Natural killer cell (primary cell): Measurements from ENCODE around the gene SORCS2. TPM values are rescaled to one million over a fixed set of nuclear protein-coding genes. Genes with fewer than 3 reads are reported as not detected.

ENCODE experiments used
- ATAC-seq, 3 donors: fragments of 150-1000 bp in 2 of 3; fragments of 200-7000 bp in 1 of 3; cut with Tn5 transposase; 1 replicate in 1 of 3; 2 replicates in 2 of 3; pipeline ENCODE4 v1.10.0; 2021; ENCODE audit warnings: mild to moderate bottlenecking in 2 of 3, moderate library complexity in 2 of 3
- DNase-seq, 2 donors: peaks; one replicate each; pipeline versions ENCODE4 v3.0.0 to v3.0.0-alpha.2; 2013 to 2021; ENCODE audit warnings: mixed read lengths in 1 of 2
- H3K27ac ChIP-seq: one replicate; pipeline ENCODE4 v1.5.1; 2013; ENCODE audit warnings: mild to moderate bottlenecking, low read length
- H3K27me3 ChIP-seq: one replicate; pipeline ENCODE4 v1.6.1; 2013; ENCODE audit warnings: low read length; ENCODE audit not compliant: control insufficient read depth, insufficient read depth
- H3K36me3 ChIP-seq: one replicate; pipeline ENCODE4 v1.6.1; 2013; ENCODE audit warnings: low read length; ENCODE audit not compliant: control insufficient read depth, insufficient read depth
- H3K4me1 ChIP-seq: one replicate; pipeline ENCODE4 v1.6.1; 2013; ENCODE audit warnings: low read length; ENCODE audit not compliant: control insufficient read depth, insufficient read depth
- H3K4me3 ChIP-seq: one replicate; pipeline ENCODE4 v1.5.1; 2013; ENCODE audit warnings: low read length
- H3K9me3 ChIP-seq: one replicate; pipeline ENCODE4 v1.6.1; 2013; ENCODE audit warnings: low read length; ENCODE audit not compliant: control insufficient read depth, insufficient read depth
- H3K27ac Mint-ChIP-seq, 2 donors: one replicate each; pipeline ENCODE4 v1.8.0; 2022; ENCODE audit warnings: mild to moderate bottlenecking in 2 of 2, mixed read lengths in 2 of 2, moderate library complexity in 1 of 2
- H3K27me3 Mint-ChIP-seq, 2 donors: one replicate each; pipeline ENCODE4 v1.8.0; 2022; ENCODE audit warnings: low read depth in 2 of 2, mixed read lengths in 2 of 2
- H3K36me3 Mint-ChIP-seq: one replicate; pipeline ENCODE4 v1.8.0; 2022; ENCODE audit warnings: mixed read lengths
- H3K4me1 Mint-ChIP-seq, 2 donors: one replicate each; pipeline ENCODE4 v1.8.0; 2022; ENCODE audit warnings: mixed read lengths in 2 of 2
- H3K4me3 Mint-ChIP-seq: one replicate; pipeline ENCODE4 v1.8.0; 2022; ENCODE audit warnings: mild to moderate bottlenecking, moderate library complexity, mixed read lengths
- H3K9me3 Mint-ChIP-seq, 2 donors: one replicate each; pipeline ENCODE4 v1.8.0; 2022; ENCODE audit warnings: mixed read lengths in 2 of 2
- WGBS: methylation state at CpG from one replicate; pipeline ENCODE4 v1.1.7; 2013; ENCODE audit warnings: missing lambda C conversion rate; ENCODE audit not compliant: insufficient coverage; 5-methylcytosine and 5-hydroxymethylcytosine counted together
- intact Hi-C: fragments of 100-400 bp; cut with micrococcal nuclease; formaldehyde crosslinking; loops from one replicate; pipeline ENCODE4 v1.14.2; 2022
- total RNA-seq, 4 donors: library from RNA; stranded (reverse); fragments of 120-200 nt in 1 of 4; gene quantifications; one replicate each; pipeline versions ENCODE4 v1.2.3 to v1.2.4, GENCODE V29; 2013 to 2022
- TF ChIP-seq, protein P1 (sequence below): fragments of 200-600 bp; IDR thresholded peaks from one replicate; pipeline ENCODE4 v1.8.0; 2022; ENCODE audit warnings: antibody characterized with exemption

SORCS2 gene
- total RNA-seq, 3 donors from 2014 or later (not counting 1 experiment from before 2014, with no cell fraction given) = 1.2 to 2.5 (median 1.4) TPM

DNA sequence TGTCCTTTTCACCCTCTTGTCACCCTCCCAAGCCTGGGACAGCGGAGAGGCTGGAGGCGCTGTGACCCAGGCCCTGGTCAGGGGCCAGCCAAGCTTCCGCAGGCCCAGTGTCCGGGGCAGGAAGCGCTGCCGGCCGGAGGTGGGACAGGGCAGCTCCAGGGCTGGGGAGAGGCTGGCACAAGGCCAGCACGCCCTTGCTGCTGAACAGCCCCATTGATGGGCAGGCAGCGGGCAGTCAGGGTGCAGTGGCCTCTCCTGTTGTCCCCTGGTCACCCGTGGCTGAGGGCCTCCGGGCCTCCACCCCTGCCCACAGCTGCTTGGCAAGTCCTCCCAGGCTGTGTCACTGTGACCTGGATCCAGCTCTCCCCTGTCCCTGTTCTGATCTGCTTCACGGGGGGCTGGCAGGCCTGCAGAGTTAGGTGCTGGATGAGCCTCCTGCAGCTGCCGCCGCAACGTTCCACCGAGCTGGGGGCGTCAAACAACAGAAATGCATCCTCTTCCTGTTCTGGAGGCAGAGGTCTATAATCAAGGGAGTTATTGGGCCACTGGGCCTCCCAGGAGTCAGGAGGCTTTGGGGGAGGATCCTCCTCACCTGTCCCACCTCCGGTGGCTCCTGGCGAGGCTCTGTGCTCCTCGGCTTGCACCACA is 134.5 kb downstream of the SORCS2 start:
- Mint-ChIP-seq H3K4me1 (peaks cover 23 to 39% of the 10 kb centered on the region in 2 donors), H3K4me3 (no peak overlapping the region), H3K27ac (no peak overlapping the region), H3K9me3 (no peaks in the 10 kb centered on the region), H3K27me3 (peaks cover 30 to 35% of the 10 kb centered on the region in 2 donors), H3K36me3 (no peaks in the 10 kb centered on the region)
- H3K27ac ChIP-seq = no peak overlapping the region
- 76% methylated on average over 20 of the region's 20 CpGs for WGBS
- ATAC-seq = no peak
- no peaks in the 10 kb centered on the region for H3K27me3 ChIP-seq
- intact Hi-C loops = no loop called here
- DNase-seq = no peak
- no peaks in the 10 kb centered on the region for H3K36me3 ChIP-seq
- H3K9me3 ChIP-seq = no peaks in the 10 kb centered on the region
- H3K4me3 ChIP-seq = no peak overlapping the region
- peaks cover 41% of the 10 kb centered on the region for H3K4me1 ChIP-seq
- TF ChIP-seq, protein P1, sequence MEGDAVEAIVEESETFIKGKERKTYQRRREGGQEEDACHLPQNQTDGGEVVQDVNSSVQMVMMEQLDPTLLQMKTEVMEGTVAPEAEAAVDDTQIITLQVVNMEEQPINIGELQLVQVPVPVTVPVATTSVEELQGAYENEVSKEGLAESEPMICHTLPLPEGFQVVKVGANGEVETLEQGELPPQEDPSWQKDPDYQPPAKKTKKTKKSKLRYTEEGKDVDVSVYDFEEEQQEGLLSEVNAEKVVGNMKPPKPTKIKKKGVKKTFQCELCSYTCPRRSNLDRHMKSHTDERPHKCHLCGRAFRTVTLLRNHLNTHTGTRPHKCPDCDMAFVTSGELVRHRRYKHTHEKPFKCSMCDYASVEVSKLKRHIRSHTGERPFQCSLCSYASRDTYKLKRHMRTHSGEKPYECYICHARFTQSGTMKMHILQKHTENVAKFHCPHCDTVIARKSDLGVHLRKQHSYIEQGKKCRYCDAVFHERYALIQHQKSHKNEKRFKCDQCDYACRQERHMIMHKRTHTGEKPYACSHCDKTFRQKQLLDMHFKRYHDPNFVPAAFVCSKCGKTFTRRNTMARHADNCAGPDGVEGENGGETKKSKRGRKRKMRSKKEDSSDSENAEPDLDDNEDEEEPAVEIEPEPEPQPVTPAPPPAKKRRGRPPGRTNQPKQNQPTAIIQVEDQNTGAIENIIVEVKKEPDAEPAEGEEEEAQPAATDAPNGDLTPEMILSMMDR = no peak

DNA sequence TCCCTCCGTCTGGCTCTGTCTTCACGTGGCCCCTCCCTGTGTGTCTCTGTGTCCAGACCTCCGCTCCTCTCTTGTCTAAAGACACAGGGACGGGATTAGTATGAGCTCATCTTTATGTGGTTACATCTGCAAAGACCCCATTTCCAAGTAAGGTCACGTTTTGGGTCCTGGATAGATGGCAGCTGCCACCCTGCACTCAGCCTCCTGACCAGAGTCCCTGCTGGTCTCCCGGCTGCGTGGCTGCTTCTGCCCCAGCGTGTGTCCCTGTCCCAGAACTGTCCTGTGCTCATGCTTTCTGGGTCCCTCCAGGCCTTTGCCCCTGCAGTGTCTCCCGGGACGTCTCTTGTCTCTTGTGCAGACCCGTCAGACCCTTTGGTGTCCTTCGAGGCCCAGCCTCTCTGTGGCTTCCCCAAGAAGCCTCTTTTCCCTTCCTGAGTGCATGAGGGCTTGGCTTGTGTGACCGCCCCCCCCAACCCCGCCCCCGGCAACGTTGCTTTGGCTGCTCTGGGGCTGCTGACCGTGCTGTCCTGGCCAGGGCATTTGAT is 135.1 kb downstream of the SORCS2 start:
- no peak for ATAC-seq
- no peak overlapping the region for H3K4me3 ChIP-seq

DNA sequence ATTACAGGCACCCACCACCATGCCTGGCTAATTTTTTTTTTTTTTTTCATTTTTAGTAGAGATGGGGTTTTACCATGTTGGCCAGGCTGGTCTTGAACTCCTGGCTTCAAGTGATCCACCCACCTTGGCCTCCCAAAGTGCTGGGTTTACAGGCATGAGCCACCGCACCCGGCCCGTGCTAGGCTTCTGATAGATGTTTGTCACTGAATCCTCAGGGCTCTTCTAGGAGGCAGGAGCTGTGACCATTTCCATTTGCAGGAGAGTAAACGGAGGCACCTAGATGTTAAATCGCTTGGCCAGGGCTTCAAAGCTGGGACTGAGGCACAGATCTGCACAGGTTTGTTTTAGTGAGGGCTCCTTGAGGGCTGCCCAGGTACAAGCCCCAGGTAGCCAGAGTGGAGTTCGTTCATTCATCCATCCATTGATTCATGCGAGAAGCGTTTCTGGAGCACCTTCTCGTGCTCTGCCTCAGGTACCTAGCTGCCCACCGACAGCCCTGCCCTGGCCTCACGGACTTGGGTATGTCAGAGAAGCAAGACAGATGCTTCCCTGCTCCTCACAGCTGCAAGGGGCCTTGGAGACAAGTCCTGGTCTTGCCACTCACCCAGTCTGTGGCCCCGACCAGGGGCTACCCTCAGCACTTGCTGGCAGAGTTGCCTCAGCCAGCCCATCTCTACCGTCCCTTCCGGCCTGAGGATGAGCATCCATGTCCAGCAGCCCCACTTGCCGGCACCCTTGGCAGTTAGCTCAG is 136.0 kb downstream of the SORCS2 start:
- Mint-ChIP-seq H3K27ac (no peak overlapping the region), H3K27me3 (peaks cover 30 to 33% of the 10 kb centered on the region in 2 donors), H3K4me3 (no peak overlapping the region), H3K4me1 (peaks cover 23 to 39% of the 10 kb centered on the region in 2 donors), H3K36me3 (no peaks in the 10 kb centered on the region), H3K9me3 (no peaks in the 10 kb centered on the region)
- Histone ChIP-seq H3K4me1 (peaks cover 39% of the 10 kb centered on the region), H3K27ac (no peak overlapping the region), H3K4me3 (no peak overlapping the region), H3K9me3 (no peaks in the 10 kb centered on the region), H3K36me3 (no peaks in the 10 kb centered on the region), H3K27me3 (no peaks in the 10 kb centered on the region)
- DNase-seq = no peak
- TF ChIP-seq, protein P1 = no peak
- intact Hi-C loops = no loop called here
- no peak for ATAC-seq
- WGBS = 87% methylated on average over 15 of the region's 15 CpGs

More for the DNA sequence above, 135.1 kb downstream of the SORCS2 start:
- DNase-seq = no peak
- Histone ChIP-seq H3K27me3 (no peaks in the 10 kb centered on the region), H3K36me3 (no peaks in the 10 kb centered on the region), H3K4me1 (peaks cover 41% of the 10 kb centered on the region), H3K9me3 (no peaks in the 10 kb centered on the region), H3K27ac (no peak overlapping the region)
- Mint-ChIP-seq H3K4me3 (no peak overlapping the region), H3K36me3 (no peaks in the 10 kb centered on the region), H3K27ac (no peak overlapping the region), H3K27me3 (peaks cover 30 to 35% of the 10 kb centered on the region in 2 donors), H3K4me1 (peaks cover 23 to 39% of the 10 kb centered on the region in 2 donors), H3K9me3 (no peaks in the 10 kb centered on the region)
- TF ChIP-seq, protein P1 = no peak
- WGBS = 72% methylated on average over 17 of the region's 17 CpGs
- intact Hi-C loops = no loop called here
